Smooth muscle cell (in vitro differentiated cells): ENCODE measurements around the gene FMO4. TPM values are rescaled to one million over a fixed set of nuclear protein-coding genes. Genes with fewer than 3 reads are reported as not detected.
A peak's percentile ranks its signal among the peaks of the same experiment; 100 is the strongest.

Experiments
- DNase-seq: peaks from one replicate; lab custom pipeline; 2025; ENCODE audit not compliant: unreplicated experiment; lab: John Stamatoyannopoulos, UW
- H2AFZ ChIP-seq: fragments of 200-600 bp; sonication (generic); 2 replicates; pipeline ENCODE4 v1.6.0; 2016; ENCODE audit warnings: antibody characterized with exemption, low read depth, mild to moderate bottlenecking
- H3F3A ChIP-seq: fragments of 200-600 bp; sonication (generic); 2 replicates; pipeline ENCODE4 v1.6.0; 2017; ENCODE audit warnings: antibody characterized with exemption, low read depth
- H3K27ac ChIP-seq: fragments of 200-600 bp; sonication (generic); 2 replicates; pipeline ENCODE4 v1.5.1; 2016; ENCODE audit warnings: low read depth, mild to moderate bottlenecking
- H3K27me3 ChIP-seq: fragments of 200-600 bp; sonication (generic); 2 replicates; pipeline ENCODE4 v1.6.1; 2016; ENCODE audit warnings: low read depth, mild to moderate bottlenecking
- H3K36me3 ChIP-seq: fragments of 200-600 bp; sonication (generic); 2 replicates; pipeline ENCODE4 v1.5.1; 2016; ENCODE audit warnings: low read depth
- H3K4me1 ChIP-seq: fragments of 200-600 bp; sonication (generic); 2 replicates; pipeline ENCODE4 v1.5.1; 2016; ENCODE audit warnings: low read depth
- H3K4me2 ChIP-seq: fragments of 200-600 bp; sonication (generic); 2 replicates; pipeline ENCODE4 v1.6.0; 2016; ENCODE audit warnings: mild to moderate bottlenecking
- H3K4me3 ChIP-seq: fragments of 200-600 bp; sonication (generic); 2 replicates; pipeline ENCODE4 v1.5.1; 2016; ENCODE audit warnings: mild to moderate bottlenecking
- H3K79me2 ChIP-seq: fragments of 200-600 bp; sonication (generic); 2 replicates; pipeline ENCODE4 v1.6.0; 2016; ENCODE audit warnings: low read depth, mild to moderate bottlenecking
- H3K9ac ChIP-seq: fragments of 200-600 bp; sonication (generic); 2 replicates; pipeline ENCODE4 v1.6.0; 2016; ENCODE audit warnings: low read depth
- H3K9me3 ChIP-seq: fragments of 200-600 bp; sonication (generic); replicated peaks from 2 replicates; pipeline ENCODE4 v1.5.1; 2016; ENCODE audit warnings: low read depth
- H4K20me1 ChIP-seq: fragments of 200-600 bp; sonication (generic); 2 replicates; pipeline ENCODE4 v1.6.0; 2016; ENCODE audit warnings: low read depth
- CTCF ChIP-seq: fragments of 200-600 bp; sonication (generic); IDR thresholded peaks from 2 replicates; pipeline ENCODE4 v1.5.1; 2017; ENCODE audit warnings: borderline replicate concordance, mild to moderate bottlenecking, antibody characterized with exemption; ENCODE audit not compliant: insufficient read depth, poor library complexity, severe bottlenecking
- WGBS: methylation state at CpG from one replicate; pipeline ENCODE4 v1.1.7; 2016; ENCODE audit warnings: low lambda C conversion rate; 5-methylcytosine and 5-hydroxymethylcytosine counted together
- polyA plus RNA-seq: library from polyadenylated mRNA; unstranded; fragments of >200 nt; fragmentation: Nextera tagmentation; extraction: Ambion mirVana; gene quantifications from 2 replicates; pipeline ENCODE4 v1.2.1, GENCODE V29; 2016
- total RNA-seq: library from RNA; depleted of rRNA; stranded (reverse); fragments of >200 nt; gene quantifications from 2 replicates; pipeline ENCODE4 v1.2.3, GENCODE V29; 2014

The FMO4 gene
- total and polyA plus RNA-seq, 2 experiments from 2014 or later, result 2.0 TPM

GRCh38 chr1:171279678-171280077, 34.3 kb upstream of the FMO4 start:
- DNase-seq, result no peak
- Histone ChIP-seq H3K27me3 (no peaks in the 10 kb centered on the region), H4K20me1 (no peaks in the 10 kb centered on the region), H3F3A (no peaks in the 10 kb centered on the region), H3K4me2 (no peak overlapping the region), H3K4me3 (no peak overlapping the region), H3K79me2 (no peaks in the 10 kb centered on the region), H3K9ac (no peak overlapping the region), H2AFZ (no peak overlapping the region), H3K36me3 (no peaks in the 10 kb centered on the region), H3K27ac (no peak overlapping the region), H3K9me3 (no peaks in the 10 kb centered on the region), H3K4me1 (no peaks in the 10 kb centered on the region)
- WGBS, result 87% methylated on average over 3 of the region's 3 CpGs
- no peak for TF ChIP-seq CTCF

- no peaks in the 10 kb centered on the region for H3K27me3 ChIP-seq
- no peak overlapping the region for H3K4me3 ChIP-seq
- H3K4me1 ChIP-seq, result no peaks in the 10 kb centered on the region
- no peaks in the 10 kb centered on the region for H3K36me3 ChIP-seq
- no peaks in the 10 kb centered on the region for H4K20me1 ChIP-seq
- H3K9ac ChIP-seq, result no peak overlapping the region
- no peaks in the 10 kb centered on the region for H3K79me2 ChIP-seq
- TF ChIP-seq CTCF, result no peak
- no peaks in the 10 kb centered on the region for H3K9me3 ChIP-seq
- DNase-seq, result no peak
- H3K4me2 ChIP-seq, result no peak overlapping the region
- 87% methylated on average over 7 of the region's 7 CpGs for WGBS
- no peak overlapping the region for H3K27ac ChIP-seq
- no peak overlapping the region for H2AFZ ChIP-seq
- no peaks in the 10 kb centered on the region for H3F3A ChIP-seq
These were observed 33.4 kb upstream of the FMO4 start for GRCh38 chr1:171280599-171280998.

- no peak overlapping the region for H3K4me2 ChIP-seq
- no peak overlapping the region for H3K27ac ChIP-seq
- peak overlapping the region; percentile 68 for H2AFZ ChIP-seq
- no peak for DNase-seq
- WGBS, result 50% methylated on average over 4 of the region's 4 CpGs
- peaks cover 5% of the 10 kb centered on the region for H3K4me1 ChIP-seq
- H3K4me3 ChIP-seq, result no peak overlapping the region
- TF ChIP-seq CTCF, result no peak
- H3K9me3 ChIP-seq, result no peaks in the 10 kb centered on the region
- no peaks in the 10 kb centered on the region for H3K79me2 ChIP-seq
- no peaks in the 10 kb centered on the region for H3F3A ChIP-seq
- H3K9ac ChIP-seq, result no peak overlapping the region
- no peaks in the 10 kb centered on the region for H3K36me3 ChIP-seq
- no peaks in the 10 kb centered on the region for H4K20me1 ChIP-seq
- no peaks in the 10 kb centered on the region for H3K27me3 ChIP-seq
These were observed 27.8 kb upstream of the FMO4 start for GRCh38 chr1:171286032-171286705.

GRCh38 chr1:171290621-171291020, 23.4 kb upstream of the FMO4 start:
- H3K9ac ChIP-seq, result no peak overlapping the region

More at GRCh38 chr1:171290621-171291020, 23.4 kb upstream of the FMO4 start:
- 68% methylated on average over 2 of the region's 2 CpGs for WGBS
- TF ChIP-seq CTCF, result no peak
- Histone ChIP-seq H3K9me3 (no peaks in the 10 kb centered on the region), H3K4me2 (no peak overlapping the region), H3K36me3 (no peaks in the 10 kb centered on the region), H2AFZ (no peak overlapping the region), H3K79me2 (no peaks in the 10 kb centered on the region), H3F3A (no peaks in the 10 kb centered on the region), H3K4me1 (peaks cover 5% of the 10 kb centered on the region), H3K4me3 (no peak overlapping the region), H4K20me1 (no peaks in the 10 kb centered on the region), H3K27me3 (no peaks in the 10 kb centered on the region), H3K27ac (no peak overlapping the region)
- DNase-seq, result no peak
